GM21737 (cell line): ENCODE data around the gene DCDC2B.

Source experiments
- ATAC-seq: cut with Tn5 transposase; IDR thresholded peaks from one replicate; pipeline ENCODE4 v1.9.1; 2021; ENCODE audit warnings: mild to moderate bottlenecking, moderate library complexity; ENCODE audit not compliant: unreplicated experiment

DCDC2B gene

GRCh38 chr1:32221980-32222755, 13.3 kb downstream of the DCDC2B start, which contains the start of the genes EIF3I and TMEM234:
Gene EIF3I (plus strand): TSS chr1:32222407. CDS start chr1:32222442, 35 bp downstream.
Gene TMEM234 (minus strand): TSS chr1:32222353. CDS start chr1:32222322, 31 bp downstream.
- peak; percentile 83 for ATAC-seq

- ATAC-seq: no peak
These were observed 14.8 kb downstream of the DCDC2B start for GRCh38 chr1:32223683-32224082.

- ATAC-seq: no peak
These were observed 15.4 kb downstream of the DCDC2B start for GRCh38 chr1:32224285-32224684.

- no peak for ATAC-seq
These were observed 19.9 kb downstream of the DCDC2B start for GRCh38 chr1:32228771-32229170.

GRCh38 chr1:32231843-32232432, 23.0 kb downstream of the DCDC2B start:
- no peak for ATAC-seq

- ATAC-seq: no peak
These were observed 23.8 kb downstream of the DCDC2B start for GRCh38 chr1:32232558-32233304.

GRCh38 chr1:32234792-32235191, 25.9 kb downstream of the DCDC2B start:
- no peak for ATAC-seq

GRCh38 chr1:32239337-32239736, 30.4 kb downstream of the DCDC2B start:
- no peak for ATAC-seq

- no peak for ATAC-seq
These were observed 30.9 kb downstream of the DCDC2B start for GRCh38 chr1:32239790-32240139.

GRCh38 chr1:32240140-32240951, 31.5 kb downstream of the DCDC2B start:
- ATAC-seq: no peak

- ATAC-seq: no peak
These were observed 32.3 kb downstream of the DCDC2B start for GRCh38 chr1:32241001-32241763.

GRCh38 chr1:32242341-32242851, 33.5 kb downstream of the DCDC2B start:
- no peak for ATAC-seq

GRCh38 chr1:32246888-32247273, 38.0 kb downstream of the DCDC2B start, which contains the start of gene FAM167B:
Gene FAM167B (plus strand): TSS chr1:32247222. CDS start chr1:32247422, 200 bp downstream.
- ATAC-seq: no peak

- ATAC-seq: no peak
These were observed 38.6 kb downstream of the DCDC2B start for GRCh38 chr1:32247452-32247851.

GRCh38 chr1:32247983-32248889, 39.3 kb downstream of the DCDC2B start:
- ATAC-seq: no peak

- ATAC-seq: peak; percentile 56
These were observed 41.1 kb downstream of the DCDC2B start for GRCh38 chr1:32249831-32250525.

- ATAC-seq: no peak
These were observed 42.2 kb downstream of the DCDC2B start, which contains the start of gene LCK for GRCh38 chr1:32250893-32251716. Gene LCK (plus strand): TSS chr1:32251265. CDS start chr1:32274330, 23,065 bp downstream.
